B cell (primary cell): ENCODE results near the gene CAMTA1.

Experiments
- EZH2 ChIP-seq: IDR thresholded peaks from 2 replicates; pipeline ENCODE4 v1.6.1; 2012; ENCODE audit warnings: borderline replicate concordance, low read depth, mild to moderate bottlenecking, moderate library complexity, low read length; ENCODE audit not compliant: insufficient read depth, poor library complexity, severe bottlenecking
- TF ChIP-seq, protein P1 (sequence below): fragments of 200-600 bp; IDR thresholded peaks from one replicate; pipeline ENCODE4 v1.8.0; 2022; ENCODE audit warnings: antibody characterized with exemption, mild to moderate bottlenecking

- TF ChIP-seq, protein P1, sequence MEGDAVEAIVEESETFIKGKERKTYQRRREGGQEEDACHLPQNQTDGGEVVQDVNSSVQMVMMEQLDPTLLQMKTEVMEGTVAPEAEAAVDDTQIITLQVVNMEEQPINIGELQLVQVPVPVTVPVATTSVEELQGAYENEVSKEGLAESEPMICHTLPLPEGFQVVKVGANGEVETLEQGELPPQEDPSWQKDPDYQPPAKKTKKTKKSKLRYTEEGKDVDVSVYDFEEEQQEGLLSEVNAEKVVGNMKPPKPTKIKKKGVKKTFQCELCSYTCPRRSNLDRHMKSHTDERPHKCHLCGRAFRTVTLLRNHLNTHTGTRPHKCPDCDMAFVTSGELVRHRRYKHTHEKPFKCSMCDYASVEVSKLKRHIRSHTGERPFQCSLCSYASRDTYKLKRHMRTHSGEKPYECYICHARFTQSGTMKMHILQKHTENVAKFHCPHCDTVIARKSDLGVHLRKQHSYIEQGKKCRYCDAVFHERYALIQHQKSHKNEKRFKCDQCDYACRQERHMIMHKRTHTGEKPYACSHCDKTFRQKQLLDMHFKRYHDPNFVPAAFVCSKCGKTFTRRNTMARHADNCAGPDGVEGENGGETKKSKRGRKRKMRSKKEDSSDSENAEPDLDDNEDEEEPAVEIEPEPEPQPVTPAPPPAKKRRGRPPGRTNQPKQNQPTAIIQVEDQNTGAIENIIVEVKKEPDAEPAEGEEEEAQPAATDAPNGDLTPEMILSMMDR = no peak
- no peak for TF ChIP-seq EZH2
These were observed 905.4 kb downstream of the CAMTA1 start for GRCh38 chr1:7690496-7691182.
